HepG2 (cell line): Measurements from ENCODE around the gene DPEP1. TPM values are rescaled to one million over a fixed set of nuclear protein-coding genes. Genes with fewer than 3 reads are reported as not detected.
"Not testable (repeated sequence)": the region's sequence is repeated elsewhere in the genome, so short reads cannot be mapped to it uniquely, and the experiment has no call there.

Experiments
- ATAC-seq: fragments of 200-7000 bp; cut with Tn5 transposase; 3 replicates; pipeline ENCODE4 v1.9.1; 2020; ENCODE audit warnings: mild to moderate bottlenecking, moderate library complexity
- BruUV-seq: library from RNA; stranded (reverse); fragments of 400-500 nt; replicated peaks from 2 replicates; lab custom pipeline; 2021; lab: Mats Ljungman, UMichigan
- CTCF ChIA-PET: fragments of 300-600 bp; formaldehyde crosslinking; extraction: SDS; loops from one replicate; lab custom pipeline; 2021; ENCODE audit warnings: low total read pairs, inconsistent platforms, low intra/inter-chr PET ratio; lab: Yijun Ruan, JAX
- POLR2A ChIA-PET: fragments of 350-600 bp; sonication (Branson Sonifier 250); formaldehyde crosslinking; loops from one replicate; lab custom pipeline; 2020; ENCODE audit warnings: antibody characterized with exemption, inconsistent platforms; lab: Yijun Ruan, JAX
- DNase-seq: peaks from one replicate; pipeline ENCODE4 v3.0.0-alpha.2; 2015; ENCODE audit warnings: low spot score
- FAIRE-seq: peaks from 3 replicates; lab custom pipeline; 2011; peaks lifted over from hg19 to GRCh38; lab: Jason Lieb, UNC
- H2AFZ ChIP-seq: one replicate; pipeline ENCODE4 v1.6.1; 2011; ENCODE audit warnings: low read length, inconsistent platforms
- H3K27ac ChIP-seq: fragments of 300-600 bp; 3 replicates; pipeline ENCODE4 v1.8.0; 2011; ENCODE audit warnings: mixed run types, mild to moderate bottlenecking, mixed read lengths, low read length, inconsistent platforms; ENCODE audit not compliant: insufficient read depth; ENCODE audit errors: extremely low read length
- H3K27me3 ChIP-seq, 2 experiments: fragments of 200-600 bp in 1 of 2; 2 replicates in 1 of 2; 3 replicates in 1 of 2; pipeline versions ENCODE4 v1.6.0 to v1.8.0; 2011; ENCODE audit warnings: low read length in 2 of 2, mild to moderate bottlenecking in 2 of 2, moderate library complexity in 2 of 2, inconsistent platforms in 1 of 2; ENCODE audit not compliant: insufficient read depth in 2 of 2, control insufficient read depth in 1 of 2
- H3K36me3 ChIP-seq, 2 experiments: fragments of 200-600 bp in 1 of 2; replicated peaks in 1 of 2; 2 replicates in 1 of 2; 3 replicates in 1 of 2; pipeline versions ENCODE4 v1.5.1 to v1.8.0; 2011; ENCODE audit warnings: low read length in 2 of 2, inconsistent platforms in 1 of 2; ENCODE audit not compliant: insufficient read depth in 2 of 2, control insufficient read depth in 1 of 2
- H3K4me1 ChIP-seq: 2 replicates; pipeline ENCODE4 v1.5.1; 2012; ENCODE audit warnings: low read length, inconsistent platforms; ENCODE audit not compliant: insufficient read depth
- H3K4me2 ChIP-seq: 2 replicates; pipeline ENCODE4 v1.6.0; 2011; ENCODE audit warnings: low read depth, low read length, inconsistent platforms
- H3K4me3 ChIP-seq, 3 experiments: fragments of 200-600 bp in 1 of 3; sonication (generic), shearing (Covaris generic) in 1 of 3; replicated peaks in 1 of 3; 2 replicates each; pipeline ENCODE4 v1.5.1; 2011 to 2016; ENCODE audit warnings: low read length in 3 of 3, inconsistent platforms in 2 of 3, low read depth in 2 of 3, mild to moderate bottlenecking in 2 of 3, control low read depth in 1 of 3, mixed read lengths in 1 of 3; ENCODE audit not compliant: insufficient read depth in 1 of 3
- H3K79me2 ChIP-seq: one replicate; pipeline ENCODE4 v1.6.1; 2011; ENCODE audit warnings: low read length, inconsistent platforms; ENCODE audit not compliant: insufficient read depth
- H3K9ac ChIP-seq: 2 replicates; pipeline ENCODE4 v1.6.0; 2011; ENCODE audit warnings: mild to moderate bottlenecking, low read depth, low read length, inconsistent platforms; ENCODE audit not compliant: insufficient read depth
- H3K9me3 ChIP-seq: 2 replicates; pipeline ENCODE4 v1.5.1; 2012; ENCODE audit warnings: mild to moderate bottlenecking, low read length
- H4K20me1 ChIP-seq: 2 replicates; pipeline ENCODE4 v1.6.0; 2011; ENCODE audit warnings: inconsistent platforms, mild to moderate bottlenecking, low read length, moderate library complexity; ENCODE audit not compliant: insufficient read depth
- HNRNPK ChIP-seq: fragments of 200-400 bp; formaldehyde crosslinking; IDR thresholded peaks from 2 replicates; pipeline ENCODE4 v1.6.1; 2018; ENCODE audit warnings: low read length, low read depth, moderate library complexity, mild to moderate bottlenecking; ENCODE audit not compliant: poor library complexity, severe bottlenecking
- SNAPC4 ChIP-seq: sonication (generic); formaldehyde crosslinking; IDR thresholded peaks from 2 replicates; pipeline ENCODE4 v1.4.0; 2020; ENCODE audit warnings: mild to moderate bottlenecking, missing genetic modification reagents
- ZKSCAN5 ChIP-seq: sonication (generic); formaldehyde crosslinking; IDR thresholded peaks from 2 replicates; pipeline ENCODE4 v1.5.1; 2020; ENCODE audit warnings: mild to moderate bottlenecking, missing genetic modification reagents
- WGBS: methylation state at CpG from one replicate; pipeline ENCODE4 v1.1.6; 2017; ENCODE audit warnings: low lambda C conversion rate; 5-methylcytosine and 5-hydroxymethylcytosine counted together
- in situ Hi-C: cut with HindIII; loops from 2 replicates; pipeline ENCODE4 v1.10.0; 2017; ENCODE audit warnings: low pct_unique_long_range_greater_than_20kb; ENCODE audit not compliant: extremely low pct_ligation_motif_present
- intact Hi-C: fragments of 100-400 bp; cut with micrococcal nuclease; formaldehyde crosslinking; loops from one replicate; pipeline ENCODE4 v1.10.0; 2022; ENCODE audit not compliant: unreplicated experiment
- polyA plus RNA-seq, 8 experiments: library from polyadenylated mRNA; depleted of rRNA in 3 of 8; stranded (reverse) in 7 of 8; unstranded in 1 of 8; fragments of >200 nt; fragmentation: Illumina TruSeq in 4 of 8; extraction: Trizol in 4 of 8; gene quantifications; 2 replicates each; pipeline versions ENCODE4 v1.2.1 to v1.2.3, GENCODE V29; 2011 to 2016; ENCODE audit warnings: low read depth in 4 of 8, missing spikeins in 1 of 8, mixed read lengths in 1 of 8; ENCODE audit not compliant: insufficient read depth in 1 of 8
- total RNA-seq, 5 experiments: library from RNA; depleted of rRNA; stranded (reverse); fragments of >200 nt; fragmentation: Illumina TruSeq; extraction: Trizol; gene quantifications; 2 replicates each; pipeline ENCODE4 v1.2.3, GENCODE V29; 2016; ENCODE audit warnings: low read depth in 1 of 5

Gene DPEP1
- total and polyA plus RNA-seq, 2 of the 13 experiments (the other 11 are each of a cell fraction or from before 2014, with no cell fraction given) = 37.6 to 52.2 TPM

GRCh38 chr16:89570983-89571598 lies 42.4 kb upstream of the DPEP1 start:
- H3K36me3 ChIP-seq, H3K27ac ChIP-seq, H2AFZ ChIP-seq, CTCF ChIA-PET, H3K79me2 ChIP-seq, BruUV-seq, H3K4me3 ChIP-seq, FAIRE-seq, H3K9me3 ChIP-seq, ATAC-seq, H4K20me1 ChIP-seq, H3K9ac ChIP-seq, in situ Hi-C loops, DNase-seq, intact Hi-C loops, H3K4me2 ChIP-seq: not testable (repeated sequence)
- TF ChIP-seq HNRNPK (peak; percentile 80), ZKSCAN5 (CRISPR knock-in tag) (peak; percentile 84)
- POLR2A ChIA-PET = interaction anchor here (1.5 kb wide), 1 partner anchor 63 kb away, joined by 4 read pairs; the partner anchor contains the start of gene SPG7
- WGBS = 89% methylated on average over 33 of the region's 36 CpGs
- H3K4me1 ChIP-seq = peaks cover 39% of the 10 kb centered on the region
- H3K27me3 ChIP-seq = peaks cover 4 to 21% of the 10 kb centered on the region in 2 experiments; a peak in 3 of 5 replicates

- 95% methylated on average over 16 of the region's 18 CpGs for WGBS
- H2AFZ ChIP-seq = no peak overlapping the region
- ChIA-PET CTCF (no interaction called here), POLR2A (interaction anchor here (1.3 to 1.7 kb wide), 4 partner anchors 8 to 64 kb away, joined by 4 to 16 read pairs (median 9); partner anchors contain the start of gene SPG7)
- H4K20me1 ChIP-seq = peaks cover under 1% of the 10 kb centered on the region; the same call in 1 of the 2 replicates
- ATAC-seq = no peak
- peaks cover 39% of the 10 kb centered on the region for H3K4me1 ChIP-seq
- H3K27ac ChIP-seq = peak overlapping the region; percentile 66
- BruUV-seq = no TSS peak
- intact Hi-C loops (no loop called here), in situ Hi-C loops (no loop called here)
- H3K27me3 ChIP-seq = peaks cover 4 to 21% of the 10 kb centered on the region in 2 experiments; a peak in 3 of 5 replicates
- FAIRE-seq = no peak
- no peak for DNase-seq
- H3K9ac ChIP-seq = peak overlapping the region; percentile 42; the same call in 1 of the 2 replicates
- no peaks in the 10 kb centered on the region for H3K79me2 ChIP-seq
- no peaks in the 10 kb centered on the region for H3K36me3 ChIP-seq
- H3K4me2 ChIP-seq = no peak overlapping the region
- H3K9me3 ChIP-seq = no peaks in the 10 kb centered on the region
- H3K4me3 ChIP-seq = peak overlapping the region in 1 of 3 experiments; percentile 56; a peak in 1 of 6 replicates
- TF ChIP-seq SNAPC4 = no peak
Observed at GRCh38 chr16:89571636-89572035, 41.8 kb upstream of the DPEP1 start.
